HepG2 (cell line): Measurements from ENCODE around the gene PANK2.

Experiments
- AFF4 ChIP-seq: sonication (generic); formaldehyde crosslinking; IDR thresholded peaks from 2 replicates; pipeline ENCODE4 v1.4.0; 2020; ENCODE audit warnings: missing genetic modification reagents
- CTCF ChIP-seq: sonication (generic); formaldehyde crosslinking; IDR thresholded peaks from 2 replicates; pipeline ENCODE4 v1.5.0; 2020; ENCODE audit warnings: mild to moderate bottlenecking, missing genetic modification reagents, moderate library complexity
- PTBP1 ChIP-seq: fragments of 200-400 bp; formaldehyde crosslinking; IDR thresholded peaks from 2 replicates; pipeline ENCODE4 v1.6.1; 2018; ENCODE audit warnings: low read length, low read depth; ENCODE audit not compliant: poor library complexity, severe bottlenecking
- SRF ChIP-seq: IDR thresholded peaks from 2 replicates; pipeline ENCODE4 v1.6.1; 2011; ENCODE audit warnings: mild to moderate bottlenecking, low read depth, low read length, moderate library complexity
- ZBTB1 ChIP-seq: sonication (generic); formaldehyde crosslinking; IDR thresholded peaks from 2 replicates; pipeline ENCODE4 v1.4.0; 2020; ENCODE audit warnings: missing genetic modification reagents, borderline replicate concordance
- ZNF761 ChIP-seq: sonication (generic); formaldehyde crosslinking; conservative IDR thresholded peaks from 2 replicates; pipeline ENCODE4 v1.4.0; 2020; ENCODE audit warnings: mild to moderate bottlenecking, missing genetic modification reagents

GRCh38 chr20:3930265-3931206, 41.3 kb downstream of the PANK2 start:
- TF ChIP-seq CTCF (no peak), ZBTB1 (CRISPR knock-in tag) (no peak), AFF4 (no peak), SRF (no peak), ZNF761 (CRISPR knock-in tag) (no peak), PTBP1 (no peak)
